NCI-H1092 (cell line): ENCODE measurements around the gene VCX.
"Not testable (repeated sequence)": the region's sequence is repeated elsewhere in the genome, so short reads cannot be mapped to it uniquely, and the experiment has no call there.

Experiments used
- DNase-seq: peaks from one replicate; lab custom pipeline; 2025; lab: John Stamatoyannopoulos, UW

VCX gene

DNA sequence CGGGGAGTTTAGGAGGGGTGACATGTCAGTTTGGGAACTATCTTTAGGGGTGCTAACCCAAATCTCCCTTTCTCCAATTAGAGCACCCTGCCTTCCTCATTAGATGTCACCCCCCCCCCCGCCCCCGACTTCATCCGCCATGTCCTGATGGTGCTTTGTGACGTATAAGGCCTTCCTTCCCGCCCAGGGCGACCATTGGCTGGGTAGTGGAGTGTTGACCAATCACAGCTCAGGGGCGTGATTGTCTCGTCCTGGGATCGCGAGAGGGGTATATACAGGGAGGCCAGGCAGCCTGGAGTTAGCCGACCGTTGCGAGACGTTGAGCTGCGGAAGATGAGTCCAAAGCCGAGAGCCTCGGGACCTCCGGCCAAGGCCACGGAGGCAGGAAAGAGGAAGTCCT lies at the start of gene VCX:
VCX (plus strand) TSS at position 301 of the 400 bp plus-strand sequence; CDS start at position 334, 33 bp downstream.
- not testable (repeated sequence) for DNase-seq

DNA sequence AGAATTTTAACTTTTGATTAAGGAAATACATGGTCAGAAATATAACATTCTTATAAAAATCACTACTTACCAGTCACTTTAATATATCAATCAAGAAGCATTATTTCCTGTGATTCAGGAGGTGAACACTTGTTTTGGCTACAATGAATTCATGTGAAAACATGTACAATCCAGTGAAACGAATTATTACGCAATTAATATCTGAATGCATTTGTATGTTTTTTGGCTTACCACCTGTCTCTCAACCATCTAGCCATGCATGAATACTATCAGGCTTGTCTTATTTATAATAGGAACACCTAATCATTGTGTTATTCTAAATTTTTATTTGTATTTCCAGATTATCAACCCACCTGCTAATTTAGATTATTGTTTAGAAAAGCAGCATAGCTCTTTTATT lies 44.6 kb upstream of the VCX start:
- DNase-seq, result no peak

DNA sequence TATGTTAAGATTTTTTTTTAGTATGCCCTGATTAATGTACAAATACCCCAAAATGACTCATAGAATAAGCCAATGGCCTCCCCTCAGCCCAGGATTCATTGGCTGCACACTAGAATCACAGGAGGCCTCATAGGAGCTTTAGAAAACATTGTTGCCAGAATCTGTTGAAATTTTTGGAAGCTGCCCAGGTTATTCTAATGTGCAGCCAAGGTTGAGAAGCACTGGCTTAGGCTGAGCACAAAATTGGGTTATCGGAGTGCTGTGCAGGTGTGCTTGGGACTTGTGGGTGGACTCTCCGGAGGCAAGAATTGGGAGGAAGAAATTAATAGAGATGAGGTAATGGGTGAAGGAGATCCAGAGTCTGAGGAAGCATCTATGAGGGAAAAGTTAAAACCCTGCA lies 41.3 kb upstream of the VCX start:
- DNase-seq, result no peak

DNA sequence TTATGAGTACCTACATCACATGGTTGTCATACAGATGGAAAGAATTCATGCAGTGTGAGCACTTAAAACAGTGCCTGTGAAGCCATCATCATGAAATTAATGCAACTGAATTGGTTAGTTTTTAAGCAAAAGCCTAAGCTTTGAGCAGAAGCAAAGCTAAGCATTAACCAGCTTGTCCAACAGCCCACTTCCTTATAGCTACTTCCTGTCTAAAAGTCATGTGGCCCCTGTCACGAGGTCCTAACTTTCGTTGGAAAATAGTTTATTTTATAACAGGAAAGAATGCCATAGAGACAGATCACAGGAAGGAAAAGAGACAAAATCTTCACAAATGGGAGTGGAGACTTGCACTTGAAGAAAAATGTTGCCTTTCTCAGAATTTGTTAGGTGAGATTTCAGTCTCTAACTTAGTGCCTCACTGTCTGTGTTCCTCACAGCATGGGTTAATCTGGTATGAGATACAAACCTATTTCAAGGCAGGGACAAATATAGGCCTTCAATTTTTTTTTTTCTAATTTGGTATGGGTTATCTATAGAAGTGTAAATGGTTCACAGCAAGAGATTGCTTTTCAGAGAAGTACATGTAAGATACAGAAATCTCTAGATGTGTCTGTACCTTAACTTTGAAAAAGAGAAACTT lies 27.7 kb upstream of the VCX start:
- DNase-seq, result no peak

DNA sequence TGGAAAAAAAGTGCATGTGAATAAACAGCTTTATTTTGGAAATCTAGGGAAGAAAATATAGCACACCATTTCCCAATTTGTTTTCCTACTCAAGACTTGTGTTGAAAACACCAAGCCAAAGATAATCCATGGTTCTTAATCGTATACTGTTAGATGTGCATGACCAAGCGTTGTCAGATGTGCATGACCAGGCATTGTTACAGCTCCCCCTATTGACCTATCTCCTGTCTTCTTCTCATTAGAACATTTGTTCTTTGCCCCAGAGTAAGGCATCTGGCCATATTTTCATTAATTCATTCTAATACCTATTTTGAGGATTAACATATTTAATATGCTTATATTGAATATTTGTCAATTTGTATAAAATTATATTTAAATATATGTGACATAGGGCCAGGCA lies 14.4 kb upstream of the VCX start:
- DNase-seq, result no peak

DNA sequence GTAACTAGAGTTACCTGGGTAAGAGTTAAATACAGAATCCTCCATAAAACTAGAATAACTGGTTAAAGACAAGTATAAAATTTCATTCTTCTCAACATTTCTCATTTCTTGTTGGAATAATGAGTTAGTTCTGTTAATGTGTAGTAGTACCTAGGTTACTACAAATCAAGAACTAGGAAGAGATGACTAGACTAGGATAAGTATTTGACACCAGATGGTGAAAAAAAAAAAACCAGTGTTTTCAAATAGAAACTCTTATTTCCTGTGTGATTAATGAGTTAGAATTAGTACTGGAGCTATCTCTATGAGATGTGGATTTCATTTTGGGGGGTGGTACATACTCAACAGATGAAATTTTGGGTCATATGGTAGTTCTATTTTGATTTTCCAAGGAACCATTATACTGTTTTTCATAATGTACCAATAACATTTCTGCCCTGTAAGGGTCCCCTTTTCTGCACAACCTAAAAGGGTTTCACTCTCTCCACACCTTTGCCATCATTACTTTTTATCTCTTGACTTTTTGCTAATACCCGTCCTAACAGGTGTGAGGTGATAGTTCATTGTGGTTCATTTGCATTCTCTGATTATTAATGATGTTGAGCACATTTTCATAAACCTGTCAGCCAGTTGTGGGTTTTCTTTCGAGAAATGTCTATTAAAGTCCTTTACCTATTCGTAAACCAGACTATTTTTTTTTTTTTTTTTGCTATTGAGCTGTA lies 1.7 kb upstream of the VCX start:
- DNase-seq, result no peak

DNA sequence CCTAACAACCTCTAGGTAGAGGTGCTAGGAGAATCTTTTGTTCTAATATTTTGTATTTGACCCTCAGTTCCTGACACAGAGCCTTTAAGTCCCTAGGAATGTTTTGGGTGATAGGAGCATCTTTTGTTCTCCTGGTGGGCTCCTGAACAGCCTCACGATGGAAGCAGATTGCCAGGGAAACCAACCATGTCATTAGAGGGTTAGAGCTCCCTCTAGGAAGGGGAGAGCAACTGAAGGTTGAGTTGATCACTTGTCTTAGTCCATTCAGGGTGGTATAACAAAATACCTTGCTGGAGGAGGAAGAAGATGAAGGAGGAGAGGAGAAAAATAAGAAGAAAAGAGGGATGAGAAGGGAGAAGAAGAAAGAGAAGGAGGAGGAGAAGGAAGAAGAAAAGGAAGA lies 9.2 kb downstream of the VCX start:
- no peak for DNase-seq

DNA sequence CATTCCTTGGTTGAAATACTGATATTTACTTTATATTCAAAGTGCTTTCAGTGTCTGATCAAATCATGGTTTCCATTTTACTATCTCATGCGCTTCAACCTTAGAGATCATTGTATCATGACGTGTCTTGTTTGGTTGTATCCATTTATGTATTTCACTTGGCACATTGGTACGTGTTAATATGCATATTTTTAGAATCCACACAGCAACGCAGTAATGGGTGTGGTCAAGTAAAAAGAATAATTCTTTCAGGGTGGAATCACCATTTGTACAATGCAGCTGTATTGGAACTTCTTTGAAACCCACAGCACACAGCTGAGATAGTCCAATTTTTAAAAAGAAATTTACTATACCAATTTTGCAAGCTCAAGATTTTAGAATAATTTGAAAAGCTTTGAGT lies 29.1 kb downstream of the VCX start:
- no peak for DNase-seq

DNA sequence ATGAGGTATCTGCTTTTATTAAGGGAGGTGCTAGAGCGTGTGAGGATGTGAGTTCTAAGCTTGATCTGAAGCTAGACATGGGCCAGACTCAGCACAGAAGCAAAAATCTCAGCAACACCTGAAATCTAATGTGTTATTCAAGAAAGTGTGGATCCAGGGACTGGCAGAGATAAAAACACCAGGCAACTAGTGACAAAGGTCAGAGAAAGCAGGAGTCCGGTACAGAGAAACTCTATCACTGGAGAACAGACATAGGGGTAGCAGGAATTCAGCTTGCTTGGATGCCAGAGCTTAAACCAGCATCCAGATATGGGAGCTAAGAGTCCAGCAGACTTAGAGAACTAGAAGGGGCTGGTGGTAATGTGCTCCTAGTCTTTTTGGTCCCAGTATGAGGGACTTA lies 34.0 kb downstream of the VCX start:
- DNase-seq, result no peak

DNA sequence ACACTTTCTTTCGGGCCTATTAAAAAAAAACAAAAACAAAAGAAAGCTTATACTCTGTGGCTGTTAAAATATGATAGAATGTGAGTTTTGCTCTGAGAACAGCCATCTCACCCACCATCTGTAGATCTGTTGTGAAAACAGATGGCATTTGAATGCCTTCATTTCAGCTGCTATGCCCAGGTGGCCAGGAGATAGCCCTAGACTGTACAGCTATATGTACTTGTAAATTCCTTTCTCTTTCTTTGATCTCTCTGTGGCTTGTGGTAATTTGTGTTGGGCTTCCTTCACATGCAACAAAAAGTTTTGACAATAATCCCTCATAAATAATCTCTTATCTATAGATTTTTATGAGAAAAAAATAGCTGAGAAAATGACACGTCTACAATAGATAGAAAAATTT lies 46.2 kb downstream of the VCX start:
- no peak for DNase-seq

DNA sequence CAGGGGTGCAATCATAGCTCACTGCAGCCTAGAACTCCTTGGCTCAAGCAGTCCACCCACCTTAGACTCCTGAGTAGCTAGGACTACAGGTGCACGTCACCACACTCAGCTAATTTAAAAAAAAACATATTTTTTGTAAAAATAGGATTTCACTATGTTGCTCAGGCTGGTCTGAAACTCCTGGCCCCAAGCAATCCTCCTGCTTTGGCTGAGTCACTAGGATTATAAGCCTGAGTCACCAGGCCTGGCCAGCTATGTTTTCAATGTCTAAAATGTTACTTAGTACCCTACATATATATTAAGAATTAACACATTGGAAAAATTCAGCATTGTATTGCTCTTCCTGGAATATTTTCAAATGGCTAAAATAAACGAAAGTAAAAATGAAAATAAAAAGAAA lies 46.7 kb downstream of the VCX start:
- no peak for DNase-seq

DNA sequence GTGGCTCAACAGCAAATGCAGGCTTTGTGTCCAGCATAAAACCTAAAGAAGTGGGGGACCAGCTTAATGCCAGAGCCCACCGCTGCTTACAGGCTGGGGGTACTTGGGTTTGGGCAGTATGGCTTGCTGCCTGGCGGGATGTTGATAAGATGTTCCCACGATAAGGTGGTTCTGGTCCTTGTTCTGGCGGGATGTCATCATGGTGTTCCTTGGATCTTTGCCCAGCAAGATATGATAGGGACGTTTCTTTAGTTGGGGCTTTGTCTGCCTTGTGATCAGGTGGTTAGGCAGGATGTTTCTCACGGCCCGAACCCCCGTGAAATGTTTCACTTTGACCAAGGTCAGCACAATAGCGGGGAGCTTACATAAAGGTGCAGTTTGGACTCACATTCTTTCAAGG lies 49.0 kb downstream of the VCX start:
- DNase-seq, result no peak
